Measurements from ENCODE around the gene DCC. TPM values are rescaled to one million over a fixed set of nuclear protein-coding genes. Genes with fewer than 3 reads are reported as not detected.

Gene DCC
- total and polyA plus RNA-seq, 9 of the 15 experiments (the other 6 are each of a cell fraction or from before 2014, with no cell fraction given): not detected

GRCh38 chr18:52310651-52311050, 29.3 kb upstream of the DCC start:
- no peak overlapping the region for H2AFZ ChIP-seq (ENCODE audit: low read depth, low read length)
- H3K9ac ChIP-seq (ENCODE audit: insufficient read depth in 1 of 2, low read depth in 2 of 2, low read length in 2 of 2): no peak overlapping the region
- no peaks in the 10 kb centered on the region for H3K36me3 ChIP-seq (ENCODE audit: control insufficient read depth, insufficient read depth, low read length)
- H4K20me1 ChIP-seq (replicated peaks; ENCODE audit: control insufficient read depth, insufficient read depth, low read length): no peaks in the 10 kb centered on the region
- H3K79me2 ChIP-seq (ENCODE audit: control insufficient read depth, insufficient read depth, low read length): no peaks in the 10 kb centered on the region
- ChIA-PET POLR2A (no interaction called here), CTCF (ENCODE audit: low intra/inter-chr PET ratio) (no interaction called here)
- in situ Hi-C loops (cut with MboI) (no loop called here), intact Hi-C loops (cut with micrococcal nuclease) (no loop called here)
- DNase-seq (ENCODE audit: extremely low read depth in 1 of 4, low spot score in 3 of 4) (no peak), ATAC-seq (no peak), FAIRE-seq (no peak)
- H3K27ac ChIP-seq (ENCODE audit: extremely low read depth, low read depth, low read length): no peak overlapping the region
- no peaks in the 10 kb centered on the region for H3K27me3 ChIP-seq (ENCODE audit: control insufficient read depth in 2 of 2, insufficient read depth in 2 of 2, low read length in 2 of 2)
- H3K9me3 ChIP-seq (replicated peaks; ENCODE audit: control insufficient read depth, insufficient read depth, low read depth, low read length): no peaks in the 10 kb centered on the region
- no TSS peak for BruUV-seq (replicated peaks)
- TF ChIP-seq CEBPG (CRISPR knock-in tag; IDR thresholded peaks at IDR 0.05) (no peak), CEBPG (tag; conservative IDR thresholded peaks at IDR 0.05 in 1 of 2, IDR thresholded peaks at IDR 0.05 in 1 of 2) (no peak)
- no peak overlapping the region for H3K4me2 ChIP-seq (ENCODE audit: insufficient read depth, low read length)
- H3K9me1 ChIP-seq (ENCODE audit: control insufficient read depth, insufficient read depth, low read length): no peaks in the 10 kb centered on the region
- WGBS (ENCODE audit: insufficient coverage, low coverage, missing lambda C conversion rate): 0% methylated on average over 1 of the region's 2 CpGs
- no peak overlapping the region for H3K4me3 ChIP-seq
- H3K4me1 ChIP-seq (replicated peaks in 1 of 2; ENCODE audit: control insufficient read depth in 2 of 2, insufficient read depth in 2 of 2, low read length in 2 of 2): no peaks in the 10 kb centered on the region

- FAIRE-seq (no peak), ATAC-seq (no peak), DNase-seq (ENCODE audit: extremely low read depth in 1 of 4, low spot score in 3 of 4) (no peak)
- Histone ChIP-seq H3K36me3 (ENCODE audit: control insufficient read depth, insufficient read depth, low read length) (no peaks in the 10 kb centered on the region), H3K4me2 (ENCODE audit: insufficient read depth, low read length) (no peak overlapping the region), H3K27ac (ENCODE audit: extremely low read depth, low read depth, low read length) (no peak overlapping the region), H2AFZ (ENCODE audit: low read depth, low read length) (no peak overlapping the region), H3K4me3 (no peak overlapping the region), H4K20me1 (replicated peaks; ENCODE audit: control insufficient read depth, insufficient read depth, low read length) (no peaks in the 10 kb centered on the region), H3K9me3 (replicated peaks; ENCODE audit: control insufficient read depth, insufficient read depth, low read depth, low read length) (no peaks in the 10 kb centered on the region), H3K9me1 (ENCODE audit: control insufficient read depth, insufficient read depth, low read length) (no peaks in the 10 kb centered on the region), H3K27me3 (ENCODE audit: control insufficient read depth in 2 of 2, insufficient read depth in 2 of 2, low read length in 2 of 2) (no peaks in the 10 kb centered on the region), H3K9ac (ENCODE audit: insufficient read depth in 1 of 2, low read depth in 2 of 2, low read length in 2 of 2) (no peak overlapping the region), H3K4me1 (replicated peaks in 1 of 2; ENCODE audit: control insufficient read depth in 2 of 2, insufficient read depth in 2 of 2, low read length in 2 of 2) (no peaks in the 10 kb centered on the region), H3K79me2 (ENCODE audit: control insufficient read depth, insufficient read depth, low read length) (no peaks in the 10 kb centered on the region)
- WGBS (ENCODE audit: insufficient coverage, low coverage, missing lambda C conversion rate): 0% methylated on average over 2 of the region's 2 CpGs
- TF ChIP-seq NEUROD1 (IDR thresholded peaks at IDR 0.05; ENCODE audit: borderline replicate concordance, low read depth, low read length, partially characterized antibody): no peak
- no peak for TF ChIP-seq TRIM28 (IDR thresholded peaks at IDR 0.05)
- intact Hi-C loops (cut with micrococcal nuclease): no loop called here
- in situ Hi-C loops (cut with MboI): no loop called here
- no TSS peak for BruUV-seq (replicated peaks)
- ChIA-PET POLR2A (no interaction called here), CTCF (ENCODE audit: low intra/inter-chr PET ratio) (no interaction called here)
These were observed 28.7 kb upstream of the DCC start for GRCh38 chr18:52311331-52311730.

Measured in K562 (cell line).